IPS DF 6.9 (cell line): ENCODE measurements around the gene FNDC3B.

ENCODE experiments used
- DNase-seq: peaks from one replicate; pipeline ENCODE4 v3.0.0-alpha.2; 2013; ENCODE audit warnings: low read depth, low spot score
- H3K27ac ChIP-seq: one replicate; pipeline ENCODE4 v1.5.1; 2013; ENCODE audit warnings: low read length, control low read depth
- H3K27me3 ChIP-seq: 2 replicates; pipeline ENCODE4 v1.6.1; 2013; ENCODE audit warnings: mild to moderate bottlenecking, low read length; ENCODE audit not compliant: control insufficient read depth, insufficient read depth
- H3K36me3 ChIP-seq: 2 replicates; pipeline ENCODE4 v1.6.1; 2013; ENCODE audit warnings: low read length; ENCODE audit not compliant: control insufficient read depth, insufficient read depth
- H3K4me1 ChIP-seq: 2 replicates; pipeline ENCODE4 v1.6.1; 2013; ENCODE audit warnings: low read length; ENCODE audit not compliant: control insufficient read depth, insufficient read depth
- H3K4me3 ChIP-seq: 2 replicates; pipeline ENCODE4 v1.5.1; 2013; ENCODE audit warnings: mild to moderate bottlenecking, low read length
- H3K9me3 ChIP-seq: 2 replicates; pipeline ENCODE4 v1.6.1; 2013; ENCODE audit warnings: low read length, inconsistent platforms; ENCODE audit not compliant: control insufficient read depth, insufficient read depth
- WGBS: extraction: QIAGEN DNeasy Blood & Tissue Kit; methylation state at CpG from one replicate; pipeline ENCODE4 v1.1.7; 2013; ENCODE audit warnings: mixed read lengths, missing lambda C conversion rate; ENCODE audit not compliant: insufficient read length, insufficient coverage; 5-methylcytosine and 5-hydroxymethylcytosine counted together

The FNDC3B gene

DNA sequence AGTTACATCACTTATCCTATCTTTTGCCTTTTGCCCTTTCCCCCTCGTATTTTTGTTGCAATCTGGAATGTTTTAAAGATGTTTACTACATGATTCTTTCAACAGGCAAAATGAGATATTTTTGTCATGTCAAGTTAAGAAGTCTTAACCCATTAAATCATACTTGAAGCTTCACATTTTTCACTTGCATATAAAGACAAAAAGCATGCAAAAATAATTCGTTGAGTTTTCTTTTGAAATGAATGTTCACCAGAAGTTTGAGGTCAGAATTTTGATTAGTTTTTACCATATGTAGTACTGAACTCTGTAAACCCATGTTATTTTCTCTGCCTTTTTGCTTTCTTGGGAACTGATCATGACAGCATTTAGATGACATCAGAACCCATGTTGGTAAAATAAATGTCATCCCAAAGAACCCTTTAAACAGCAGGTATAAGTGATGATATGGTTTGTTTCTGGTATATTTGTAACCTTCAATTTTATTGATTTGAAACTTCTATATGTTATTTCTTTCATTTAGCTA, 220.4 kb downstream of the FNDC3B start:
- Histone ChIP-seq H3K4me1 (no peaks in the 10 kb centered on the region), H3K27ac (no peak overlapping the region), H3K36me3 (no peaks in the 10 kb centered on the region), H3K27me3 (no peaks in the 10 kb centered on the region), H3K4me3 (no peak overlapping the region), H3K9me3 (no peaks in the 10 kb centered on the region)
- no peak for DNase-seq
- no CpG with 5 or more reads among the region's 2 CpGs for WGBS

DNA sequence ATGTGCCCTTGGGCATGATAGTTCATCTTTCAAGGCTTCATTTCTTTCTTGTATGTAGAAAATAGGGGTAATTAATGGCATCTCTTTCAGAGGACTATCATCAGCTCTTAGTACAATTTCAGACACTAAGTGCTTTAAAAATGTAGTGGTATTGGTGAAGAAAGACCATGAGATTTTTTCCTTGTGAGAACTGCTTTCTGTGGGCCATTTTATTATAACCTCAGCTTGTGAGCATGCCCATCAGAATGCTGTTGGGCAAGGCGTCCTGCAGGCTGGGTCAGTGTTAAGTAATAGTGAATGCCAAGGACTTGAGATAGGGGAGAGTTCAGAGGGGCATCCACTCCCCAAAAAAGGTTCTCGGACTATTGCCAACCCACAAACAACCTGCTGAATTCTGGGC, 221.0 kb downstream of the FNDC3B start:
- Histone ChIP-seq H3K4me3 (no peak overlapping the region), H3K36me3 (no peaks in the 10 kb centered on the region), H3K27ac (no peak overlapping the region), H3K4me1 (no peaks in the 10 kb centered on the region), H3K27me3 (no peaks in the 10 kb centered on the region), H3K9me3 (no peaks in the 10 kb centered on the region)
- WGBS, result no CpG with 5 or more reads among the region's 2 CpGs
- no peak for DNase-seq

DNA sequence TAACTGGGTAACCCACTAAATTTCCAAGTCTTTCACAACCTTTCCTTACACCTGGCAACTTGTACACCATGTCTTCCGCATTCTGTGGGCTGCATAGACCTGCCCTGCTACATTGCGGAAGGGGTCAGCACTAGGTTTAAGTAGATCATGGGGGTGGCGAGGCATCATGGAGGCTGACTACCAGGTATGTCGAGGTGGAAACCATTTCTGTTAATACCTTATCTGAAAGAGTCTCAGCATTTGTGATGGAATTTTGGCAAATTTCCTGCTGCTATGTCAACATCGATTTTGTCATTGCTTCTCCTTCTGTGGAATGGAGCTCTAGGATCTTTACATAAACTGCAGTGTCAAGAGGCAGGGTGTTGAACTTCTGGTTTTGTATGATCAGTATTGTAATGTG, 221.7 kb downstream of the FNDC3B start:
- H3K36me3 ChIP-seq, result no peaks in the 10 kb centered on the region
- no peak for DNase-seq
- no peaks in the 10 kb centered on the region for H3K27me3 ChIP-seq
- no peaks in the 10 kb centered on the region for H3K9me3 ChIP-seq
- no peak overlapping the region for H3K27ac ChIP-seq
- H3K4me1 ChIP-seq, result no peaks in the 10 kb centered on the region
- no peak overlapping the region for H3K4me3 ChIP-seq
- WGBS, result no CpG with 5 or more reads among the region's 5 CpGs

DNA sequence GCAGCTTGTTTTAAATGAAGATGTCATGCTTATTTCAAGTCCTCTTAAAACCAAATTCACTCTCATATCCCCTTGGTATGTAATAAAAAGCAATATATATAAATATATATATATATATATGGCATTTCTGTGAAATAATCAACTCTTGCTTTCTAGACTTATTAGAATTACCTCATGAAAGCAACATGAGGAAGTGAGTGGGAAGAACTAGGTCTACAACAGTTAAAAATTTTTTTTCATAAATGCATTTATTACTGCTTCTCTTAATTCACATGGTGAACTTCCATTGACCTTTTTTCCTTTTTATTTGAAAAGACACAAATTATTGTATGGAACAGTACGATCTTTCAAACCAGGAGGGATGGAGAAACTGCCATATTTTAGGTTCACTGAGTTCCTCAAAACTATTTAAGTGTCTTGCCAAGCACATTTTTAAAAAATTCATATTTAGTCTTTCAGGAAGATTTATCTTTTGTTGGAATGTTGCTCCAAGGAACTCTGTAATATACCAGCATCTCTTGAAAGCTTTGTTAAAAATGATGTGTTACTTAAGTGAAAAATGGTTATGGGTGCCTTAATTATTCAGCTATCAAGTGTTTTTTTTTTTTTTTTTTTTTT, 223.7 kb downstream of the FNDC3B start:
- H3K36me3 ChIP-seq, result no peaks in the 10 kb centered on the region; the same call in 1 of the 2 replicates
- H3K4me1 ChIP-seq, result no peaks in the 10 kb centered on the region
- no peak for DNase-seq
- H3K4me3 ChIP-seq, result no peak overlapping the region
- no peak overlapping the region for H3K27ac ChIP-seq
- H3K27me3 ChIP-seq, result no peaks in the 10 kb centered on the region
- H3K9me3 ChIP-seq, result no peaks in the 10 kb centered on the region
- WGBS, result no CpG with 5 or more reads among the region's 1 CpG

DNA sequence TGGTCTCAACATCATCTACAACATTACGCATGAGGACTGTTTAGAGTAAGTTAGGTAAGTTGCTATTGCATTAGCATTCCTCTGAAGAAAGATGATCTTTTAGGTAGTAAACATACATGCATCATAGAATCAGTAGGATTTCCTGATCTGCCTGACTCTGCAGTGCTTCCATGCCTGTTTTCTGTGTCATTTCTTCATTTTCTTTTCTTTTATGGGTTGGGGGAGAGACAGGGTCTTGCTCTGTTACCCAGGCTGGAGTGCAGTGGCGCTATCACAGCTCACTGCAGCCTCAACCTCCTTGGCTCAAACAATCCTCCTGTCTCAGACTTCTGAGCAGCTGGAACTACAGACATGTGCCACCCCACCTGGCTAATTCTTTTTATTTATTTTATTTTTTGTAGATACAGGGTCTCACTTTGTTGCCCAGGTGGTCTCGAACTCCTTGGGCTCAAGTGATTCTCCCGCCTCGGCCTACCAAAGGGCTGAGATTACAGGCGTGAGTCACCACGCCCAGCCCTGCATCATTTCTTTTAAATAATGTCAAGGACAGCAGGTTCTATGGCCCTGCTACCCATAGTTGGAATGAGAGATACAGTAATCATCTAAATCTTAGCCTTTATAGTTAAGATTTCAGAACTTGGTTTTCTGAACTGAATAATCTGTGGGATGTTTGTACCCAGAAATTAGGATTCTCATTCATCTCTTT, 224.6 kb downstream of the FNDC3B start:
- Histone ChIP-seq H3K4me3 (no peak overlapping the region), H3K36me3 (no peaks in the 10 kb centered on the region; the same call in 1 of the 2 replicates), H3K4me1 (no peaks in the 10 kb centered on the region), H3K9me3 (no peaks in the 10 kb centered on the region), H3K27me3 (no peaks in the 10 kb centered on the region), H3K27ac (no peak overlapping the region)
- no peak for DNase-seq
- no CpG with 5 or more reads among the region's 7 CpGs for WGBS

DNA sequence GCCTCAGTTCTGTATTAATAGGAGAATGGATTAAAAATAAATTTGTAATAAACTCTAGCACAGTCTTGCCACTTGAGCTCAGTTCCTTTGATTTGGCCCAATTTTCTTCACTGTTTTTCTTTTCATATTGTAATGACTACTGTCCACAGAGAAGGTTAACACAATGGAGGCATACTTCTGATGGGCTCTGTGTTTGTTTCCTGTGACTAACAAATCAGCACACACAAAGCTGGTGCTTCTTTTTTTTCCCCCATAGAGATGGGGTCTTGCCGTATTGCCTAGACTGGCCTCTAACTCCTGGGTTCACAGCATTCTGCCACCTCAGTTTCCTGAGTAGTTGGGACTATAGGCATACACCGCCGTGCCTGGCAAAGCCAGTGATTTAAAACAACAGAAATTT, 226.7 kb downstream of the FNDC3B start:
- Histone ChIP-seq H3K27me3 (no peaks in the 10 kb centered on the region), H3K9me3 (no peaks in the 10 kb centered on the region), H3K27ac (no peak overlapping the region), H3K4me1 (no peaks in the 10 kb centered on the region), H3K4me3 (no peak overlapping the region), H3K36me3 (no peaks in the 10 kb centered on the region; the same call in 1 of the 2 replicates)
- DNase-seq, result no peak
- no CpG with 5 or more reads among the region's 3 CpGs for WGBS

DNA sequence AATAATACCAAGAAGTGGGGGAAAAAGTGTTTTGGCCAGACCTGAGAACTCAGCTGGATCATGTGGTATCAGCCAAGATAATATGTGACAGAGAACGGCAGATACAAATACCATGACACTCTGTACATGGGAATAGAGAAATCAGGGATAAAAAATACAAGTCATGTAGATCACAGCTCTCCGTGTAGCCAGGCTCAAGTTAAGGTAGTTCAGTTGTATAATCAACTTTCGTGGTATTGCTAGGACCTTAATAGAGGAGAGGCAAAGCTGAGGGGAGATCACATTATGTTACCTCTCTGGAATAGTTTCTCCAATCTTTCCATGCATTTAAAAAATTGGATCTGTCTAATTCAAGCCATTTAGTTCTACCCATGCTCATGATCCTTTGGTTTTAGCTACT, 229.0 kb downstream of the FNDC3B start:
- no peaks in the 10 kb centered on the region for H3K27me3 ChIP-seq
- no peaks in the 10 kb centered on the region for H3K4me1 ChIP-seq
- DNase-seq, result no peak
- H3K36me3 ChIP-seq, result no peaks in the 10 kb centered on the region; the same call in 1 of the 2 replicates
- no peaks in the 10 kb centered on the region for H3K9me3 ChIP-seq
- H3K4me3 ChIP-seq, result no peak overlapping the region
- H3K27ac ChIP-seq, result no peak overlapping the region
- no CpG with 5 or more reads among the region's 3 CpGs for WGBS

DNA sequence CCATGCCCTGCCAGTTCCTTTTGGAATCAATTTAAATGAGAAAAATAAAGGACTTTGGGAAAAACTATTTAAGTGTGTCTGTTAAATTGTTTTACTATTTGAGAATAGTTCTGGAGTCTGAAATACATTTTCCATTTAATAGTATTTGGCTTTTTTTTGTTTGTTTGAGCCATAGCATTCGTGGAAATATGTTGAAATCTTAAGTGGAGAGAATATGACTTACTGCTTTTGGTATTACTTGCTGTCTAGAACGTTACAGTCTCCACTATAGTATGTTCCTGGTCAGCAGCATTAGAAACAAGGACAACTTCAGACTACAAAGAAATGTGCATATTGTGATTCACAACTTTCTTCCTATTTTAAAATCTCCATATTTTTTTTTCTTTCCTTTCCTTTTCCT, 229.5 kb downstream of the FNDC3B start:
- no peak overlapping the region for H3K4me3 ChIP-seq
- H3K27ac ChIP-seq, result no peak overlapping the region
- no peaks in the 10 kb centered on the region for H3K9me3 ChIP-seq
- no peaks in the 10 kb centered on the region for H3K4me1 ChIP-seq
- no peaks in the 10 kb centered on the region; the same call in 1 of the 2 replicates for H3K36me3 ChIP-seq
- H3K27me3 ChIP-seq, result no peaks in the 10 kb centered on the region
- WGBS, result no CpG with 5 or more reads among the region's 2 CpGs
- DNase-seq, result no peak

DNA sequence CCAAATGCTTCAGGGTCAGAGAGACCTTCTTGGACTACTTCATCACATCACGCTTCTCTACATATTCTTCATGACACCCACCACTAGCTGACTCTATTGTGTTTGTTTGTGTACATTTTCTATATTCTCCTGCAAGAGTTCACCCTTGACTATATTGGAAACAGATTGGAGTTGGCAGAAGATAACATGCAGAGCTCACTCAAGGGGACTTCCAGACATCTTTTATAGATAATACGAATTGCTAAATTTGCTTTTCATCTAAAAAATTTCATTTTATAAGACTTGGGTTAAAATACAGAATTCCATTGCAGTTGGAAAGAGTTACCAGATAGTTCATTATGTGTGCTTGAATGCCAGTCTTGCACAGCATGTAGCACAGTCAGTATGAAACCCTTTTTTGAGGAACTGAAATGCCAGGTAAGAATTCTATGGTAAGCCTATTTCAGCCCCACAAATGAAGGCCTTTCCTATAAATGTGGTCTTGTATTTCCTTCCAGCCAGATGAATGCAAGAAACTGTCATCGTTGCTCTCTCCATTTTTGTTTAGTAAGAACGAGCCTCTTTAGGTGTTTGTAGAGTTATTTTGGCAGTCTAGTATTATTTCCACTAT, 231.3 kb downstream of the FNDC3B start:
- DNase-seq, result no peak
- Histone ChIP-seq H3K27ac (no peak overlapping the region), H3K36me3 (no peaks in the 10 kb centered on the region; the same call in 1 of the 2 replicates), H3K9me3 (no peaks in the 10 kb centered on the region), H3K4me1 (no peaks in the 10 kb centered on the region), H3K27me3 (no peaks in the 10 kb centered on the region), H3K4me3 (no peak overlapping the region)
- WGBS, result no CpG with 5 or more reads among the region's 4 CpGs

DNA sequence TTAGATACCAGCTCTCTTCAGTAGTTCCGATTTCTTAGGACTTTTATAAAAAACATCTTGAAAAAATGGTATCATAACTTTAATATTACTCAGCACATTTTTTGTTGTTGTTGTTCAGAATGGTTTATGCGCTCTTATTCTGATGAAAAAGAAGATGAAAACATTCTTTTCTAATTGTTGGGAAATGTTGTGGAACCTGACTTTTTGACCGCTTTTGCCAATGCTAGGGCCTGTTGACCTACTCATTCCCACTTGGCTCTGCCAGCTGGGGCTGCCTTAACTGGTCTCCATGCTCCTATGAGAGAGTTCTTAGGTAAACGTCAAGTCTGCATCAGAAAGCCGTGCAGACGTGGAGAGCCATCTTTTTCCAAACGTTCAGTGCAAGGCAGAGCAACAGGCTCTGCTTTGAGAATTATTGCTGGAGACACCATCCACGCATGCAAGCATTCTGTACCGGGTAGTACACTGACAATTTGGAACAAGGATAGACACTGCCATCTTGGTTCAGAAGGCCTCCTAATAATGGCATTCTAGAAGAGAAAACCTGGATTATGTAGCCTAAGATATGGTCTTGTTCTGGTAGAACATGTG, 232.1 kb downstream of the FNDC3B start:
- no peaks in the 10 kb centered on the region for H3K4me1 ChIP-seq
- no peaks in the 10 kb centered on the region; the same call in 1 of the 2 replicates for H3K36me3 ChIP-seq
- no peaks in the 10 kb centered on the region for H3K27me3 ChIP-seq
- H3K4me3 ChIP-seq, result no peak overlapping the region
- DNase-seq, result no peak
- H3K27ac ChIP-seq, result no peak overlapping the region
- WGBS, result no CpG with 5 or more reads among the region's 9 CpGs
- H3K9me3 ChIP-seq, result no peaks in the 10 kb centered on the region
